Endothelial cell of umbilical vein (primary cell): ENCODE measurements around the gene ACSS1. TPM values are rescaled to one million over a fixed set of nuclear protein-coding genes. Genes with fewer than 3 reads are reported as not detected.

Experiments used
- BruUV-seq: library from RNA; stranded (reverse); fragments of 400-500 nt; replicated peaks from 2 replicates; lab custom pipeline; 2021; lab: Mats Ljungman, UMichigan
- CTCF ChIA-PET: fragments of 300-600, 350-600 bp; sonication (Branson Sonifier 250); formaldehyde crosslinking; loops from one replicate; lab custom pipeline; 2021; ENCODE audit warnings: antibody characterized with exemption, inconsistent platforms; lab: Charles Lee
- POLR2A ChIA-PET: fragments of 300-600, 350-600 bp; sonication (Branson Sonifier 250); formaldehyde crosslinking; loops from one replicate; lab custom pipeline; 2021; ENCODE audit warnings: antibody characterized with exemption, inconsistent platforms; lab: Charles Lee
- DNase-seq: peaks from one replicate; pipeline ENCODE4 v3.0.0-alpha.2; 2011; ENCODE audit warnings: low read depth, low spot score
- FAIRE-seq: peaks from 2 replicates; lab custom pipeline; 2011; peaks lifted over from hg19 to GRCh38; lab: Jason Lieb, UNC
- H2AFZ ChIP-seq: 2 replicates; pipeline ENCODE4 v1.6.0; 2012; ENCODE audit warnings: low read depth, low read length, control low read depth, inconsistent platforms
- H3K27ac ChIP-seq: 2 replicates; pipeline ENCODE4 v1.5.1; 2011; ENCODE audit warnings: low read depth, mild to moderate bottlenecking, control low read depth, low read length, moderate library complexity; ENCODE audit not compliant: insufficient read depth
- H3K27me3 ChIP-seq, 2 experiments: 2 replicates each; pipeline versions ENCODE4 v1.6.0 to v1.6.1; 2011; ENCODE audit warnings: low read length in 2 of 2, mixed read lengths in 1 of 2; ENCODE audit not compliant: control insufficient read depth in 2 of 2, insufficient read depth in 2 of 2
- H3K36me3 ChIP-seq, 2 experiments: 2 replicates in 1 of 2; 3 replicates in 1 of 2; pipeline ENCODE4 v1.5.1; 2011; ENCODE audit warnings: low read length in 2 of 2, mild to moderate bottlenecking in 1 of 2, moderate library complexity in 1 of 2; ENCODE audit not compliant: control insufficient read depth in 2 of 2, insufficient read depth in 2 of 2; ENCODE audit errors: extremely low read depth in 1 of 2
- H3K4me1 ChIP-seq: 3 replicates; pipeline ENCODE4 v1.5.1; 2011; ENCODE audit warnings: mild to moderate bottlenecking, low read length; ENCODE audit not compliant: control insufficient read depth, insufficient read depth; ENCODE audit errors: extremely low read depth
- H3K4me2 ChIP-seq: 2 replicates; pipeline ENCODE4 v1.6.1; 2011; ENCODE audit warnings: low read length, control low read depth, mixed read lengths; ENCODE audit not compliant: insufficient read depth
- H3K4me3 ChIP-seq, 3 experiments: fragments of 200-600 bp in 1 of 3; sonication (generic), shearing (Covaris generic) in 1 of 3; replicated peaks in 1 of 3; 2 replicates each; pipeline ENCODE4 v1.5.1; 2011 to 2016; ENCODE audit warnings: control low read depth in 3 of 3, low read length in 3 of 3, mild to moderate bottlenecking in 2 of 3, inconsistent platforms in 1 of 3, low read depth in 1 of 3, moderate library complexity in 1 of 3; ENCODE audit not compliant: insufficient read depth in 1 of 3
- H3K79me2 ChIP-seq: 2 replicates; pipeline ENCODE4 v1.6.0; 2012; ENCODE audit warnings: low read length, inconsistent platforms; ENCODE audit not compliant: control insufficient read depth, insufficient read depth
- H3K9ac ChIP-seq: replicated peaks from 2 replicates; pipeline ENCODE3; 2011; ENCODE audit warnings: low read length, control low read depth; ENCODE audit not compliant: insufficient read depth; ENCODE audit errors: extremely low read depth
- H3K9me1 ChIP-seq: replicated peaks from 3 replicates; pipeline ENCODE4 v1.6.0; 2011; ENCODE audit warnings: mild to moderate bottlenecking, low read length; ENCODE audit not compliant: control insufficient read depth, insufficient read depth; ENCODE audit errors: extremely low read depth
- H3K9me3 ChIP-seq: replicated peaks from 2 replicates; pipeline ENCODE4 v1.5.1; 2012; ENCODE audit warnings: low read length, inconsistent platforms; ENCODE audit not compliant: control insufficient read depth, insufficient read depth
- H4K20me1 ChIP-seq: replicated peaks from 2 replicates; pipeline ENCODE3; 2011; ENCODE audit warnings: mild to moderate bottlenecking, low read length; ENCODE audit not compliant: control insufficient read depth, insufficient read depth; ENCODE audit errors: extremely low read depth
- EZH2 ChIP-seq: IDR thresholded peaks from 2 replicates; pipeline ENCODE4 v1.6.1; 2012; ENCODE audit warnings: borderline replicate concordance, low read depth, mild to moderate bottlenecking, moderate library complexity, low read length, inconsistent platforms; ENCODE audit not compliant: severe bottlenecking
- FOS ChIP-seq: IDR thresholded peaks from 2 replicates; pipeline ENCODE4 v1.6.1; 2011; ENCODE audit warnings: mild to moderate bottlenecking, low read length, moderate library complexity, borderline replicate concordance; ENCODE audit not compliant: insufficient read depth
- GATA2 ChIP-seq: IDR thresholded peaks from 2 replicates; pipeline ENCODE4 v1.7.0; 2011; ENCODE audit warnings: low read depth, mild to moderate bottlenecking, moderate library complexity, mixed read lengths, low read length; ENCODE audit not compliant: insufficient read length, insufficient read depth
- JUN ChIP-seq: IDR thresholded peaks from 2 replicates; pipeline ENCODE4 v1.6.1; 2011; ENCODE audit warnings: borderline replicate concordance, low read depth; ENCODE audit not compliant: insufficient read length, insufficient read depth
- MAX ChIP-seq: IDR thresholded peaks from 2 replicates; pipeline ENCODE4 v1.6.1; 2011; ENCODE audit not compliant: insufficient read depth, insufficient read length
- MYC ChIP-seq: IDR thresholded peaks from one replicate; pipeline ENCODE4 v1.6.1; 2011; ENCODE audit warnings: mild to moderate bottlenecking, low read depth, low read length
- POLR2A ChIP-seq: IDR thresholded peaks from 2 replicates; pipeline ENCODE4 v1.6.1; 2012; ENCODE audit warnings: low read depth, mild to moderate bottlenecking, control low read depth, low read length
- POLR2AphosphoS5 ChIP-seq: IDR thresholded peaks from 2 replicates; pipeline ENCODE4 v1.6.1; 2012; ENCODE audit warnings: low read depth, mild to moderate bottlenecking, control low read depth, low read length, moderate library complexity; ENCODE audit not compliant: insufficient read depth
- dilution Hi-C: fragments of 300-500 bp; cut with MboI; formaldehyde crosslinking; loops from one replicate; pipeline ENCODE4 v1.15.0; 2019; ENCODE audit warnings: low sequenced_read_pairs; ENCODE audit not compliant: extremely low pct_ligation_motif_present
- intact Hi-C: fragments of 100-400 bp; cut with micrococcal nuclease; formaldehyde crosslinking; loops from one replicate; pipeline ENCODE4 v1.10.0; 2022
- polyA plus RNA-seq, 4 experiments: library from polyadenylated mRNA; depleted of rRNA in 3 of 4; stranded (reverse) in 3 of 4; unstranded in 1 of 4; fragments of >200 nt; gene quantifications; 2 replicates each; pipeline versions ENCODE4 v1.2.1 to v1.2.3, GENCODE V29; 2011 to 2012; ENCODE audit warnings: missing spikeins in 1 of 4
- total RNA-seq: library from RNA; stranded (reverse); gene quantifications from 2 replicates; pipeline ENCODE4 v1.2.3, GENCODE V29; 2021
- TF ChIP-seq, protein P1 (sequence below), 2 donors: IDR thresholded peaks; 1 replicate in 1 of 2; 2 replicates in 1 of 2; pipeline ENCODE4 v1.5.1; 2011; ENCODE audit warnings: low read length in 2 of 2, mild to moderate bottlenecking in 2 of 2, moderate library complexity in 2 of 2, control low read depth in 1 of 2, inconsistent platforms in 1 of 2, low read depth in 1 of 2; ENCODE audit not compliant: insufficient read depth in 1 of 2; ENCODE audit errors: extremely low read depth in 1 of 2

The ACSS1 gene
- total and polyA plus RNA-seq, 2 donors (not counting 3 experiments of a cell fraction or from before 2014, with no cell fraction given) = 6.2 to 17.9 TPM

DNA sequence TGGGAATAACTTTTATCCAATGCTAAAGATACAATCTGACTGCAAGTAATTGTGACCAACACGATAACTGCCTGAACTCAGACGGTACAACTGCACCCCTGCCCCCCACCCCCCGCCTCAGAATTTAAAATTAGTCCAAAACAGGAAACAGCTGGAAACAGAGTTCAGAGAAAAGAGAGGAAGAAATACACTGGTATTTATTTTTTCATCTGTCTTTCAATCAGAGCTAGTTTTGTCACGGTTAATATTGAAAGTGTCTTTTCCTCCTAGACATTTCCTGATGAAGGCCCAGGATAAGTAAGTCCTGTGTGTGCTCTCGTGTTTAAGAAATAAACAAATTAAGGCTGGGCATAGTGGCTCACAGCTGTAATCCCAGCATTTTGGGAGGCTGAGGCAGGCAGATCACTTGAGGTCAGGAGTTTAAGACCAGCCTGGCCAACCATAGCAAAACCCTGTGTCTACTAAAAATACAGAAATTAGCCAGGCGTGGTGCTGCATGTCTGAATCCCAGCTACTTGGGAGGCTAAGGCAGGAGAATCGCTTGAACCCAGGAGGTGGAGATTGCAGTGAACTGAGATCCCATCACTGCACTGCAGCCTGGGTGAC is 21.5 kb downstream of the ACSS1 start:
- CTCF ChIA-PET = interaction anchor here (0.9 kb wide), 1 partner anchor 21 kb away, joined by 4 read pairs; no protein-coding TSS in a partner anchor

More for the DNA sequence above, 21.5 kb downstream of the ACSS1 start:
- no peaks in the 10 kb centered on the region for H3K27me3 ChIP-seq
- H3K4me3 ChIP-seq = no peak overlapping the region
- H3K4me1 ChIP-seq = peaks cover 12% of the 10 kb centered on the region
- H3K9me3 ChIP-seq = no peaks in the 10 kb centered on the region
- no peak overlapping the region for H3K9ac ChIP-seq
- H3K27ac ChIP-seq = no peak overlapping the region
- H3K9me1 ChIP-seq = no peaks in the 10 kb centered on the region
- H3K36me3 ChIP-seq = no peaks in the 10 kb centered on the region
- intact Hi-C loops (loop anchor here (1.0 to 2.0 kb wide), 2 partner anchors 21 to 42 kb away; no protein-coding TSS in a partner anchor), dilution Hi-C loops (no loop called here)
- no peaks in the 10 kb centered on the region for H3K79me2 ChIP-seq
- H3K4me2 ChIP-seq = peak overlapping the region; percentile 13
- peak; percentile 84 for FAIRE-seq
- H4K20me1 ChIP-seq = no peaks in the 10 kb centered on the region
- no peak for TF ChIP-seq POLR2AphosphoS5
- TF ChIP-seq, protein P1, sequence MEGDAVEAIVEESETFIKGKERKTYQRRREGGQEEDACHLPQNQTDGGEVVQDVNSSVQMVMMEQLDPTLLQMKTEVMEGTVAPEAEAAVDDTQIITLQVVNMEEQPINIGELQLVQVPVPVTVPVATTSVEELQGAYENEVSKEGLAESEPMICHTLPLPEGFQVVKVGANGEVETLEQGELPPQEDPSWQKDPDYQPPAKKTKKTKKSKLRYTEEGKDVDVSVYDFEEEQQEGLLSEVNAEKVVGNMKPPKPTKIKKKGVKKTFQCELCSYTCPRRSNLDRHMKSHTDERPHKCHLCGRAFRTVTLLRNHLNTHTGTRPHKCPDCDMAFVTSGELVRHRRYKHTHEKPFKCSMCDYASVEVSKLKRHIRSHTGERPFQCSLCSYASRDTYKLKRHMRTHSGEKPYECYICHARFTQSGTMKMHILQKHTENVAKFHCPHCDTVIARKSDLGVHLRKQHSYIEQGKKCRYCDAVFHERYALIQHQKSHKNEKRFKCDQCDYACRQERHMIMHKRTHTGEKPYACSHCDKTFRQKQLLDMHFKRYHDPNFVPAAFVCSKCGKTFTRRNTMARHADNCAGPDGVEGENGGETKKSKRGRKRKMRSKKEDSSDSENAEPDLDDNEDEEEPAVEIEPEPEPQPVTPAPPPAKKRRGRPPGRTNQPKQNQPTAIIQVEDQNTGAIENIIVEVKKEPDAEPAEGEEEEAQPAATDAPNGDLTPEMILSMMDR (IDR thresholded peaks at IDR 0.05; ENCODE audit: extremely low read depth in 1 of 2, insufficient read depth in 1 of 2, low read depth in 1 of 2, low read length in 2 of 2) = no peak
- no peak for TF ChIP-seq MYC
- TF ChIP-seq EZH2 = no peak
- TF ChIP-seq MAX = no peak
- TF ChIP-seq GATA2 = no peak
- no peak for TF ChIP-seq POLR2A
- TF ChIP-seq FOS = no peak
- TF ChIP-seq JUN = no peak
- peak; percentile 87 for DNase-seq
- H2AFZ ChIP-seq = no peak overlapping the region
- BruUV-seq = no TSS peak
- POLR2A ChIA-PET = no interaction called here
